Measurements from ENCODE around the gene RNF128. TPM values are rescaled to one million over a fixed set of nuclear protein-coding genes. Genes with fewer than 3 reads are reported as not detected.
A peak's percentile ranks its signal among the peaks of the same experiment; 100 is the strongest.

The RNF128 gene
- total RNA-seq, 1 donor from 2014 or later, result 1.2 TPM

DNA sequence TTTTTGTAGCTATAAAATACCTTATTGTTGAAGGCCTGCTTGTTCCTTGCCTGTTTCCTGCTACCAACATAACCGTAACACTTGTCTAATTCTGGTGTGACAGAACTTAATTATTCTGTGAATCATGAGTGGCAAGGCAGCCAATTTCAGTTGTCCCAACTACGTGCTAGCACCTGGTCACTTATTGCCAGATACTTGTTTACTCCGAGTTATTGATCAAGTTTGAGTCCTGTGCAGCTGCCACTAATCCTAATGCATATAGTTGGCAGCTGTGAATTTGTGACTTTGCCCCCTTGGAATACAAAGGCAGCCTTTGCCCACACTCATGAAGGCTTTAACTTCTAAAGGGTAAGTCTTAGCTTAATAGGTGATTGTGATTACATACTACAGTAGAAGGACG is 7.8 kb upstream of the RNF128 start:
- no peak overlapping the region for H3K4me3 ChIP-seq (ENCODE audit: low read depth, low read length)
- DNase-seq (ENCODE audit: low read depth), result no peak
- TF ChIP-seq CTCF (conservative IDR thresholded peaks at IDR 0.05; ENCODE audit: low read depth, low read length), result no peak

DNA sequence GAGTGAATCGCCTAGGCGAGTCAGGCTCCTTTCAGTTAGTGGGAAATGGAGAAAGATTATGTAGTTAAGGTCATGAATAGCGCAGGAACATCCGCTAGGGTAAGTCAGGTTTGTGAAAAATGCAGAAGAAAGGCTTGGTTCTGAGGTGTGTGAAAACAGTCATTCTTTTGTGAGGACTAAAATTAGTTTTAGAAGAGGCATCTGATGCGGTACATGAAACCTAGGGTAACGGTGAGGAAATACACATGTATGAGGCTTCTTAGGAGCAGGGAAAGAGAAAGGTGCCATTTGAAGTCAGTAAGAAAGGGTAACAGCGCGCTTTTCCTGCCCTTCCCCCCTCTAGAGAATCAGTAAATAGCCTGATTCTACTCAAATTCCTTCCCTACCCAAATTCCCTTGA is 570 bp upstream of the RNF128 start:
- H3K4me3 ChIP-seq (ENCODE audit: low read depth, low read length), result peak overlapping the region; percentile 81
- peak; percentile 14 for TF ChIP-seq CTCF (conservative IDR thresholded peaks at IDR 0.05; ENCODE audit: low read depth, low read length)
- DNase-seq (ENCODE audit: low read depth), result no peak

- no peak for TF ChIP-seq CTCF (conservative IDR thresholded peaks at IDR 0.05; ENCODE audit: low read depth, low read length)
- DNase-seq (ENCODE audit: low read depth), result no peak
- H3K4me3 ChIP-seq (ENCODE audit: low read depth, low read length), result peak overlapping the region; percentile 81
Measured at GRCh38 chrX:106728337-106728736, 1.8 kb downstream of the RNF128 start.

- DNase-seq (ENCODE audit: low read depth), result no peak
- peak overlapping the region; percentile 81 for H3K4me3 ChIP-seq (ENCODE audit: low read depth, low read length)
- no peak for TF ChIP-seq CTCF (conservative IDR thresholded peaks at IDR 0.05; ENCODE audit: low read depth, low read length)
Measured at GRCh38 chrX:106730401-106730800, 3.9 kb downstream of the RNF128 start.

DNA sequence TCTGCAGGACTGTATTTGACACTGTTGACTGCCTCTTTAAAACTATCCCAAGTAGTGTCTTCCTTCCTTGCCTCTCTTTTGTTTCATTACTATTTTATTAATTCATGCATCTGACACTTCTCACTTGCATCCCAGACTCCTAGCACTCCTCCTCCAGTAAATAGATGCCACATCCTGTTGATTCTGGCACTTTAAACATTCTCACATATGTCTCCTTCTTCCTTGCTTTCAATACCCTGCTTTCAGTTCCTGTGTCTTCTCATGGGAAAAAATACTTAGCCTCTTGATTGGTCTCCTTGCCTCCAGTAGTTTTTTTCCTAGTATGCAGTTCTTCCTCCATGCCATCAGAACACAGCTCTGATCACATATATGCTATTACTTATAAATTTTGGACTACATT is 5.1 kb downstream of the RNF128 start:
- no peak for TF ChIP-seq CTCF (conservative IDR thresholded peaks at IDR 0.05; ENCODE audit: low read depth, low read length)
- H3K4me3 ChIP-seq (ENCODE audit: low read depth, low read length), result no peak overlapping the region
- DNase-seq (ENCODE audit: low read depth), result no peak

GRCh38 chrX:106734827-106735226 is 8.3 kb downstream of the RNF128 start:
- TF ChIP-seq CTCF (conservative IDR thresholded peaks at IDR 0.05; ENCODE audit: low read depth, low read length), result no peak
- no peak overlapping the region for H3K4me3 ChIP-seq (ENCODE audit: low read depth, low read length)
- DNase-seq (ENCODE audit: low read depth), result no peak

GRCh38 chrX:106740193-106740780 is 13.8 kb downstream of the RNF128 start:
- no peak for DNase-seq (ENCODE audit: low read depth)
- H3K4me3 ChIP-seq (ENCODE audit: low read depth, low read length), result no peak overlapping the region
- TF ChIP-seq CTCF (conservative IDR thresholded peaks at IDR 0.05; ENCODE audit: low read depth, low read length), result no peak

Measured in epithelial cell of proximal tubule (primary cell).